ENCODE results near the gene ARHGAP44. TPM values are rescaled to one million over a fixed set of nuclear protein-coding genes. Genes with fewer than 3 reads are reported as not detected.

Gene ARHGAP44
- total RNA-seq, 1 experiment from 2014 or later: 7.3 TPM

DNA sequence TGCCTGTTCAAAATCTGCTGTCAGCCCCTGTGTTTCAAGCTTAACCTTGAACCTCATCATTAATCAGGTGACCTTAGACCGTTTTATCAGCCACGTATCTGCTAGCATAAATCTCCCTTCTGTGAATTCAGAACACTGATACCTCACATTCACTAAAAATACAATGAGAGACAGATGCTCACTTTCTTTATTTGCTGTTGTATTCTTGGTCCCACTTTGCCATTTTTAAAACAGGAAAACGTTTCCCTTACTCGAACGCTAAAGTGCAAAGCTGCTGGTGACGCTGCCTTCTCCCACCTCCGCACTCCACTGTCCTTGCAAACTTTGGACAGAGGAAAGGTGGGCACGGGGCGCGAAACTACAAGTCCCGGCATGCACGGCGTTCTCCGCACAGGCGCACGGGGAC is 220 bp upstream of the ARHGAP44 start:
- ATAC-seq (peak; percentile 96), DNase-seq (ENCODE audit: low read depth, low spot score) (peak; percentile 46)
- Histone ChIP-seq H3K79me2 (ENCODE audit: insufficient read depth, low read length) (peaks cover 4% of the 10 kb centered on the region; the same call in 1 of the 2 replicates), H3K4me3 (replicated peaks in 1 of 2; ENCODE audit: low read depth in 1 of 2, low read length in 2 of 2) (peak overlapping the region; percentile 62 to 66), H4K20me1 (ENCODE audit: insufficient read depth) (no peaks in the 10 kb centered on the region), H3K9me3 (ENCODE audit: control insufficient read depth in 1 of 2, insufficient read depth in 1 of 2, low read depth in 1 of 2, low read length in 2 of 2) (no peaks in the 10 kb centered on the region), H3K27ac (ENCODE audit: low read depth, low read length) (peak overlapping the region; percentile 25; the same call in 1 of the 2 replicates), H3K4me1 (ENCODE audit: control insufficient read depth in 1 of 2, insufficient read depth in 2 of 2, low read length in 2 of 2) (peaks cover 2 to 15% of the 10 kb centered on the region in 2 experiments; a peak in 1 of 4 replicates), H3K9me2 (ENCODE audit: insufficient read depth) (no peaks in the 10 kb centered on the region), H3K27me3 (ENCODE audit: insufficient read depth, low read length) (peaks cover 15% of the 10 kb centered on the region), H3K9ac (ENCODE audit: low read length) (peak overlapping the region; percentile 44; the same call in 1 of the 2 replicates), H3K4me2 (ENCODE audit: low read length) (peak overlapping the region; percentile 90), H2AFZ (ENCODE audit: low read depth, low read length, poor library complexity, severe bottlenecking) (peak overlapping the region; percentile 39), H3K36me3 (ENCODE audit: control insufficient read depth in 1 of 2, insufficient read depth in 2 of 2, low read length in 2 of 2) (no peaks in the 10 kb centered on the region)
- RAD21 ChIA-PET (ENCODE audit: low non-redundant PET in 1 of 2, low total read pairs in 2 of 2, uncharacterized antibody in 2 of 2, unreplicated experiment in 2 of 2): no interaction called here
- intact Hi-C loops (cut with micrococcal nuclease): no loop called here
- 0 out of 2 replicates have a peak, but pooled peaks have one; percentile 40 for TF ChIP-seq EGR1 (IDR thresholded peaks at IDR 0.05; ENCODE audit: low read depth)
- TF ChIP-seq, protein P1, sequence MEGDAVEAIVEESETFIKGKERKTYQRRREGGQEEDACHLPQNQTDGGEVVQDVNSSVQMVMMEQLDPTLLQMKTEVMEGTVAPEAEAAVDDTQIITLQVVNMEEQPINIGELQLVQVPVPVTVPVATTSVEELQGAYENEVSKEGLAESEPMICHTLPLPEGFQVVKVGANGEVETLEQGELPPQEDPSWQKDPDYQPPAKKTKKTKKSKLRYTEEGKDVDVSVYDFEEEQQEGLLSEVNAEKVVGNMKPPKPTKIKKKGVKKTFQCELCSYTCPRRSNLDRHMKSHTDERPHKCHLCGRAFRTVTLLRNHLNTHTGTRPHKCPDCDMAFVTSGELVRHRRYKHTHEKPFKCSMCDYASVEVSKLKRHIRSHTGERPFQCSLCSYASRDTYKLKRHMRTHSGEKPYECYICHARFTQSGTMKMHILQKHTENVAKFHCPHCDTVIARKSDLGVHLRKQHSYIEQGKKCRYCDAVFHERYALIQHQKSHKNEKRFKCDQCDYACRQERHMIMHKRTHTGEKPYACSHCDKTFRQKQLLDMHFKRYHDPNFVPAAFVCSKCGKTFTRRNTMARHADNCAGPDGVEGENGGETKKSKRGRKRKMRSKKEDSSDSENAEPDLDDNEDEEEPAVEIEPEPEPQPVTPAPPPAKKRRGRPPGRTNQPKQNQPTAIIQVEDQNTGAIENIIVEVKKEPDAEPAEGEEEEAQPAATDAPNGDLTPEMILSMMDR (IDR thresholded peaks at IDR 0.05 in 2 of 3, conservative IDR thresholded peaks at IDR 0.05 in 1 of 3; ENCODE audit: borderline replicate concordance in 1 of 3, insufficient read depth in 1 of 3, low read depth in 2 of 3, low read length in 2 of 3): no peak
- POLR2A ChIA-PET: no interaction called here
- CTCF ChIA-PET: no interaction called here
- no TSS peak for BruUV-seq (replicated peaks)

DNA sequence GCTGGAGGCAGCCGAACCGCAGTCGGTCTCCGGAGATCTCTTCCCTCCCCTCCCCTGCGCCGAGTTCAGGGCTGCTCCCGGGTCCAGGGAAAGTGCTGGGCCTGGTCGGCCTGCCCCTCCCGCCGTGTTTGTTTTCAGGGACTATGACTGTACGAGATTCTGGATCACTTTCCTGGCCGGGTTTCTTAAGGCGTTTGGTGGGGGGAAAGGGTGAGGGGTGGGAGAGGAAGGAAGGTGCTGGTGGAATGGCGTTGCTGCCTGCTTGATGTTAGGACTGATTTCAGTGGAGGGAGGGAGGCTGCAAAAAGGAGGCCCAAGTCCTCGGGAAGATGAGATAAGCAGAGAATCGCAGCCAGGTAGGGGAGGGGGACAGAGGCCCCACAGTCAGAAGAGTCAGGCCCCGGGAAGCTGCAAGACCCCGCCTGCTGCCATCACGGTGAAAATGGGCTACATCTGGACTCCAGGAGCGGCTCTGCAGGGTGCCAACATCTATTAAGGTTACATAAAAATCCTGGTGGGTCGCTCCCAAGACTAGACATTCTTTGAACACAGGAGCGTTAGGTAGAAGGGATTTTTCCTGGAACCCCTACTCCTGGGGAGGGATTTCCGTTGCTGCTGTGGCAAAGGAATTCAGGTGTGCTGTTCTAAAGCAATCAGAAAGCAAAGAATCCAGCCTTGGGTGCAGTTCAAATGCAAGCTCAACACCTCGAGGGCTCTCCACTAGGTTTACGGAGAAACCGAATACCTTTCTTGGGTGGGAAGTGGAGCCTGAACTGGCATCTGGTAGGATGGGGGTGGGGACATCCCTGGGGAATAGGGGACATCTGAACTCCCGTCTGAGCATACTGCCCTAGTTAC is 1.2 kb downstream of the ARHGAP44 start:
- no peaks in the 10 kb centered on the region for H3K36me3 ChIP-seq (ENCODE audit: control insufficient read depth in 1 of 2, insufficient read depth in 2 of 2, low read length in 2 of 2)
- H3K4me3 ChIP-seq (replicated peaks in 1 of 2; ENCODE audit: low read depth in 1 of 2, low read length in 2 of 2): peak overlapping the region; percentile 62 to 66
- ChIA-PET CTCF (no interaction called here), RAD21 (ENCODE audit: low non-redundant PET in 1 of 2, low total read pairs in 2 of 2, uncharacterized antibody in 2 of 2, unreplicated experiment in 2 of 2) (no interaction called here), POLR2A (no interaction called here)
- peak overlapping the region; percentile 44 for H3K9ac ChIP-seq (ENCODE audit: low read length)
- H3K27me3 ChIP-seq (ENCODE audit: insufficient read depth, low read length): peaks cover 12% of the 10 kb centered on the region
- BruUV-seq (replicated peaks): TSS peak; percentile 44
- H2AFZ ChIP-seq (ENCODE audit: low read depth, low read length, poor library complexity, severe bottlenecking): no peak overlapping the region
- no peaks in the 10 kb centered on the region for H4K20me1 ChIP-seq (ENCODE audit: insufficient read depth)
- H3K4me2 ChIP-seq (ENCODE audit: low read length): peak overlapping the region; percentile 90
- DNase-seq (ENCODE audit: low read depth, low spot score): no peak
- ATAC-seq: peak; percentile 6
- TF ChIP-seq SIN3A (IDR thresholded peaks at IDR 0.05; ENCODE audit: low read depth) (no peak), TCF7L2 (IDR thresholded peaks at IDR 0.05; ENCODE audit: borderline replicate concordance, extremely low read depth, insufficient read depth, insufficient read length) (no peak), POLR2AphosphoS5 (IDR thresholded peaks at IDR 0.05; ENCODE audit: low read depth, low read length) (no peak), ZFX (IDR thresholded peaks at IDR 0.05) (no peak)
- TF ChIP-seq, protein P2, sequence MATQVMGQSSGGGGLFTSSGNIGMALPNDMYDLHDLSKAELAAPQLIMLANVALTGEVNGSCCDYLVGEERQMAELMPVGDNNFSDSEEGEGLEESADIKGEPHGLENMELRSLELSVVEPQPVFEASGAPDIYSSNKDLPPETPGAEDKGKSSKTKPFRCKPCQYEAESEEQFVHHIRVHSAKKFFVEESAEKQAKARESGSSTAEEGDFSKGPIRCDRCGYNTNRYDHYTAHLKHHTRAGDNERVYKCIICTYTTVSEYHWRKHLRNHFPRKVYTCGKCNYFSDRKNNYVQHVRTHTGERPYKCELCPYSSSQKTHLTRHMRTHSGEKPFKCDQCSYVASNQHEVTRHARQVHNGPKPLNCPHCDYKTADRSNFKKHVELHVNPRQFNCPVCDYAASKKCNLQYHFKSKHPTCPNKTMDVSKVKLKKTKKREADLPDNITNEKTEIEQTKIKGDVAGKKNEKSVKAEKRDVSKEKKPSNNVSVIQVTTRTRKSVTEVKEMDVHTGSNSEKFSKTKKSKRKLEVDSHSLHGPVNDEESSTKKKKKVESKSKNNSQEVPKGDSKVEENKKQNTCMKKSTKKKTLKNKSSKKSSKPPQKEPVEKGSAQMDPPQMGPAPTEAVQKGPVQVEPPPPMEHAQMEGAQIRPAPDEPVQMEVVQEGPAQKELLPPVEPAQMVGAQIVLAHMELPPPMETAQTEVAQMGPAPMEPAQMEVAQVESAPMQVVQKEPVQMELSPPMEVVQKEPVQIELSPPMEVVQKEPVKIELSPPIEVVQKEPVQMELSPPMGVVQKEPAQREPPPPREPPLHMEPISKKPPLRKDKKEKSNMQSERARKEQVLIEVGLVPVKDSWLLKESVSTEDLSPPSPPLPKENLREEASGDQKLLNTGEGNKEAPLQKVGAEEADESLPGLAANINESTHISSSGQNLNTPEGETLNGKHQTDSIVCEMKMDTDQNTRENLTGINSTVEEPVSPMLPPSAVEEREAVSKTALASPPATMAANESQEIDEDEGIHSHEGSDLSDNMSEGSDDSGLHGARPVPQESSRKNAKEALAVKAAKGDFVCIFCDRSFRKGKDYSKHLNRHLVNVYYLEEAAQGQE (IDR thresholded peaks at IDR 0.05; ENCODE audit: low read depth): no peak
- TF ChIP-seq, protein P3, sequence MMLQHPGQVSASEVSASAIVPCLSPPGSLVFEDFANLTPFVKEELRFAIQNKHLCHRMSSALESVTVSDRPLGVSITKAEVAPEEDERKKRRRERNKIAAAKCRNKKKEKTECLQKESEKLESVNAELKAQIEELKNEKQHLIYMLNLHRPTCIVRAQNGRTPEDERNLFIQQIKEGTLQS (IDR thresholded peaks at IDR 0.05): no peak
- H3K27ac ChIP-seq (ENCODE audit: low read depth, low read length): no peak overlapping the region; the same call in 1 of the 2 replicates
- peaks cover 2 to 15% of the 10 kb centered on the region in 2 experiments; a peak in 1 of 4 replicates for H3K4me1 ChIP-seq (ENCODE audit: control insufficient read depth in 1 of 2, insufficient read depth in 2 of 2, low read length in 2 of 2)
- H3K79me2 ChIP-seq (ENCODE audit: insufficient read depth, low read length): peaks cover 4% of the 10 kb centered on the region; the same call in 1 of the 2 replicates
- intact Hi-C loops (cut with micrococcal nuclease): no loop called here
- H3K9me2 ChIP-seq (ENCODE audit: insufficient read depth): no peaks in the 10 kb centered on the region
- H3K9me3 ChIP-seq (ENCODE audit: control insufficient read depth in 1 of 2, insufficient read depth in 1 of 2, low read depth in 1 of 2, low read length in 2 of 2): no peaks in the 10 kb centered on the region
